GM19467 (cell line): ENCODE data around the gene PLXNA4.

Source experiments
- ATAC-seq: cut with Tn5 transposase; IDR thresholded peaks from one replicate; pipeline ENCODE4 v1.9.1; 2021; ENCODE audit warnings: mild to moderate bottlenecking, moderate library complexity; ENCODE audit not compliant: unreplicated experiment

Gene PLXNA4

DNA sequence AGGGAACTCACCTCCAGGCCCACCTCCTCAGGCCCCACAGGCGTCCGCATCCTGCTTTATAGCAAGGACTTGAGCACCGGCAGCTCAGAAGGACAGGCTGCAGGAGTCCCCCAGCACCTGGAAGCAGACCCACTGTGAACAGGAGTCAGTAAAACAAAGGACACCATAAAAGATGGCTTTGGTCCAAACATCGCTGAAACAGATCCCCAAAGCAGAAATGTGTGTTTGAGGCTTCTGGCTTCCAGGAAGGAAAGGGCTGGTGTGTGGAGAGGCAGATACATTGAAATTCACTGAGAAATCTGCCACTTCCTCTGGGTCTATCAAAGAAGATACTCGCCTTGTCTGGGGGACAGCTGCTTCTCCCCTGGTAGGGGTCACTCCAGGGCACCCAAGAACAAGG, 286.2 kb downstream of the PLXNA4 start:
- no peak for ATAC-seq

DNA sequence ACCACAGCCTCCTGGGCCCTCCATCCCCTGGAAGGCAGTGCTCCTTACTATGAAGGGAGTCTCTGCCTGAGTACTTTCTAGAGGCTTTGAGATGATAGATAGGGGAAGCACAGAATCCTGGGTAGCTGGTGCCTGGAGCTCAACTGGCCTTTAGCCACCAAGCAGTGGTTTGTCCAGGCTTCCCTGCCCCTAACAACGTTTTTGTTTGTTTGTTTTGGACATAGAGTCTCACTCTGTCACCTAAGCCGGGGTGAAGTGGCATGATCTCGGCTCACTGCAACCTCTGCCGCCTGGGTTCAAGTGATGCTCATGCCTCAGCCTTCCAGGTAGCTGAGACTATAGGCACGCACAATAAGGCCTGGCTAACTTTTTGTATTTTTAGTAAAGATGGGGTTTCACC, 289.4 kb downstream of the PLXNA4 start:
- no peak for ATAC-seq

DNA sequence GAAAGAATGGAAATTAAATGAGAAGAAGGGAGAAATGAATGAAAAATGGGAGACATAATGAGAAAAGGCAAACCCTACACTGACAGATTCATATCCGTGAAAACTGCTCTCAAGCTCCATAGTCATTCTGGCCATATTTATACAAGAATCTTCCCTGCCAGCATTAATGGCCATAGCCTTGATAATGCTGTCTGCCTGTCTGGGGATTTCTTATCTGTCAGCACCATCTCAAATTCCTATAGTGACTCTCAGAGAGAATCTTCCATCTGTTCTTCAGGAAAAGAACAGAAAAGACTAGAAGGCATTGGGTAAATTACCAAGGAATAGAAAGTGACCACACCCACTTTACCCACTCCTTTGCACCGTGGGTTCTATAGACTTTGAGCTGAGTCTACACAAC, 295.9 kb downstream of the PLXNA4 start:
- no peak for ATAC-seq

DNA sequence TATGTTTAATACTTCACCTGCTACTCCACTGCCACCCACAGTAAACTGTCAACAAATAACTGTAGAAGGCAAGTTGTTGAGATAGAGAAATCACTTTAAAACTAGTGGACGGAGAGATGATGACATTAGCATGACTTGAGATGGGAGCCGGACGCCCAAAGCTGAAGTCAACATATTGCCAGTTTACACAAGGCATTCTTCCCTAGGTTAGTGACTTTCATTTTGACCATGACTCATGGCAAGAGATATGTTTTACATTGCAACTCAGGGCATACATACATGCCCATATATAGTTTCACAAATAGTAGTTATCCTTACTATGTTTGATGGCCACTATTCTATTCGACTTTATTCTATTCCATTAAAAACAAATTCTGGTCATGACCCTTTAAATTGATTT, 296.6 kb downstream of the PLXNA4 start:
- ATAC-seq, result no peak

DNA sequence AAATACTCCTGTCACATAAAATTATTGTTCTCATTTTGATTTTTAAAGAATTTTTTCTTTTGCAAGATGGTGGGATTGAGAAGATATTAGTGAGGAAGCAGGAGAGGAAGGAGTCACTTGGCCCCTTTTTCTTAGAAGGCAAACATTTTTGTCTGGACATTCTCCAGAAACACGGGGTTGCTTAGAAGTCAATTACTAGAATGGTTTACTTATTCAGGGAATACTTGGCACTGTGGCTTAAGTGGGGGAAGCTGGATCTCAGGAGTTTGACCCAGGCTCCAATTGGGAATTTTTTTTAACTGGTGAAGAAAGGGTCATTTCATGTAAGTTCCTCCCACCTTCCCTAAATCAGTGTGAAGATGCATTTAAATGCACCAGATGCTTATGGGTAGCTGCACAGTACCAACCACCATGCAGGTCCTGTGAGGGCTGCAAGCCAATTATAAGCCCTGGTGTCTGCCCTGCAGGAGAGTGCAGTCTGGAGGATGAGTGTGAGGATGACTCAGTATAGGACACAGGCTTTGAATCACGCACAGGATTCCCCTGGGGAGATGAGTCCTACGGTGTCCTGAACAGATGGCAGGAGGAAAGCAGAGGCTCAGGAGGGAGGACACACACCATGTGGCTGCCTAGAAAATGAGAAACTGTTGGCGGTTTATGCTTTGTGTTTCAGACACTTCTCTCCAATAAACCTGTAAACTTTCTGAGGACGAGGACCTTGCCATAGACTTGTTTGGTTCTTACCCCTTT, 299.1 kb downstream of the PLXNA4 start:
- ATAC-seq, result no peak

DNA sequence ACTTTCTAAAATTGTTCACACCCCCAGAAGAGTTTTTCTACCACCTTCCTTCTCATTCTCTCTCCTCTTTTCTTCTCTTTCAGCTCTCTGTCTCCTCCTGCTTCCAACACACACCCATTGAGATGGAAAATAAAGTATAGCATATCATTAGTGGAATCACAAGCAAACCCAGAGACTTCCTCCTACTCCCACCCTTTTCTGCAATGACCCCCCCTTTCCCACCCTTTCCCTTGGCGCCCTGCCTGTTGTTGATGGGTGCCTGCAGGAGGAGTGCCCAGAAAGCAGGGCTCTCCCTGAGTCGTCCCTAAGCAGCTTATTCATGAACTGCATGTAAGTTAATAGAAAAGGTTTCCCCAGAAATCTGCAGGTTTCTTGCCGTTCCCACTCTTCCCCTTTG, 300.0 kb downstream of the PLXNA4 start:
- ATAC-seq, result no peak

DNA sequence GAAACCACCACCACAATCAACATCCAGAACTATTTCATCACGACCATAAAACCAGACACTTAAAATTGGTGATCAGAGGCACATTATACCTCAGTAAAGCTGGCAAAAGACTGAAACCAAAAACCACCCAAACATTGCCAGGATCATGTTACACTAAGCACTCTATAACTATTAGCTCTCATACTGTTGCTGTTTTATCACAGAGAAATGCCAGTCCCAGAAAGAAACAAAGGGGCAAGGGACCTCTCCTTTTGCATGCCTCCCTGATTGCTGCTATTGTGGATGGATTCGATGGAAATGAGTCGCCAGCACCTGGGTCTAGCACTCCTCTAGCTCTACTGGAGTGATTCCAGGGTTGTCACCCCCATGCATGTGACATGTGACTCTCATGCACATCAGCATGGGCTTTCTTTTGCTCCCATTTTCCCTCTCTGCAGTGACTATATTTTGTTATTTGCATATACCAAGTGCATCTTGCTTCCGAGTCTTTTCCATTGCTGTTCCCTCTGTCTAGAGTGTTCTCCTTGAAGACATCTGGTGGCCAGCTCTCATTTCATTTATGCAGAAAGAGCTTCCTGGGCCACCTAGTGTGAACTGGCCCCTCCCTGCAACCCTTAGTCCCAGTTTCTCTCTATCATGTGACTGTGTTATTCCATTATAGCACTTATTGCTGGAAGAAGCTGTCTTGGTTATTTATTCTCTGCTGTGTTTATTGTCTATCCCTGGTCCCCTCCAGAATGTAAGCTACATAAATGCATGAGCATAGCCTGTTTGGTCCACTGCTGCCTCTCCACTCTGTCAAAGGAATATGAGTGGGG, 300.6 kb downstream of the PLXNA4 start:
- no peak for ATAC-seq

DNA sequence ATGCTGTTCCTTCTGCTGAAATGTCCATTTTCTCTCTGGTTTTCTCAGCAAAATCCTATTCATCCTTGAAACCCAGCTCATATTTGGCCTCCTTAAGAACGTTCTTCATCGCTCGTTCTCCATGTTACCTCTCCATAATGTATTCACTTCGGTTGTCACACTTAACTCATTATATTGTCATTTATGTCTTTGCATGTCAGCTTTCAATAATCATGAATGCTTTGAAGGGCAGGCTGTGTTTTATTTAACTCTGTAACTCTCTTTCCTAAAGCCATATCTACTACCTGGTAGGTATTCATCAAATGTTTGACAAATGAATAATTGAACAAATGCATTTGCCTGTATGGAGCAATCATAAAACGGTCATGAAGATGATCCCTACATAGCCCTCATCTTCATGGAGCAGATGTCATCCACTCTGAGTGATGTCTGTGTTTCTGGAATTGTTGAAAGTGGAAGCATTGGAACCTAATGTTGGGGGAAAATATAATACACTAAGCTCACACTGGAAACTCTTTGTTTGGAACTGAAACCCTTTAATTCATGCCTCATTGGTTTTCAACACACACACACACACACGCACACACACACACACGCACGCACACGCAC, 303.4 kb downstream of the PLXNA4 start:
- no peak for ATAC-seq

DNA sequence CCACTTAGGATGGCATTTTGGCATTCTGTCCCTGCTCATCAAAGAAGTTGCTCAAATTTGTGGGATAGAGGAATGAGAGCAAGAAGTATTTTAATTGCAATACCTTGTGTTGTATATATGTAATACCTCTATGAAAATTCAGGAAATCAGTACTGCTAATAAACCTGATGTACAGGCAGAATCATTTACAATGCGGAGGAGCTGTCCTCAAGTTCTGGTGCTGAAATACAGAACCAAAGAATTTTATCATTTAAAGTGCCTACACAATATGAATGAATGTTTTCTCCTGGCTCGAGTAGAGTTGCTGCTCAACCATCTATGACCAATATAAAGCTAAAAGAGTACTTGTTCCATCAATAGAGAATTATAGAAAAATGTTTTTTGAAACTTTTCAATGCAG, 305.8 kb downstream of the PLXNA4 start:
- ATAC-seq, result no peak

DNA sequence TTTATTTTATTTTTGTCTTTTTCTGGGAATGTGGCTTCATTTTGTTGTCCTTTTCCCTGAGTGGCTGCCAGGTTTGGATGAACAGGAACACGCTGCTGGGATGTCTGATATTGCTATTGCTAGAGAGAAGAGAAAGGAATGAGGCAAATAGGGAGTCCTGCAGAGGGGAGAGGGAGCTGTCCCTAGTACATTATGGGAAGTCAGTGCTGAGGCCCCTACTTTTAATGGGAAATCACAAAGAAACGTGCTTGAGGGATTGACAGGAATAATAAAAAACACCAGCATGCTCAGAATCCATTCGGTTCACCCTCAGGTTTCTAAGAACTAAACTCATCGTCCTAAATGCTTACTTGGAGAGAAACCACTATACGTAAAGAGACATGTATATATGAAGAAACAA, 306.6 kb downstream of the PLXNA4 start:
- ATAC-seq, result no peak

DNA sequence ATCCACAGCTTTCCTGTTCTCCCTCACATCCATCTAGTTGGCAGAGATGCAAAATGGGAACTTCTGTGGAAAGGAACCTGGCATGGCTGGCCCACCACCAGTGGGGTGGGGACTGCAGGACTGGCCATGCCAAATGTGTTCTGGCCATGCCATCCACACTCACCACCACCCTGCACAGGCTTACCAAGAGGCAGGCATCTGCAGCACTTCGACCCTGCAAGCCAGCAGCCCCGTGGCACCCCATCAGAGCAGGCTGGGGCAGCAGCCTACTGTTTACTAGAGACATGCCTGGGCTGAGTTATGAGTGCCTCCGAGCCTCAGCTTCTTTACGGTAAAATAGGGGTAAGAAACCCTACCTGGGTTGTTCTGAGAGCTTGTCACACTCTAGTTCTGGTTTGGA, 313.1 kb downstream of the PLXNA4 start:
- no peak for ATAC-seq

DNA sequence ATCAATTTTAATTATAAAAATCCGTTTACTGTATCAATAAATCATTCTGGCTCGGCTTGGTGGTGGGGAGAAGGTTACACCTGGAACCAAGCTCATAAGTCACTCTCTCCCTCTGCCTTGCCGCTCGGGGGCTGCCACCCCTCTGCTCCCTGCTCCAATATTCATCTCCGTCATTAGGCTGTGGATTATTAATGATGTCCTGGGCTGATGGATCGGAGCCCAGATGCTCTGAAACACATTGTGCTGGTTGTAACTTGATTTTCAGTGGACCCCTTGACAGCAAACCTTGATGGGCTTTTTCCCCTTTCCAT, 314.2 kb downstream of the PLXNA4 start:
- ATAC-seq, result no peak

DNA sequence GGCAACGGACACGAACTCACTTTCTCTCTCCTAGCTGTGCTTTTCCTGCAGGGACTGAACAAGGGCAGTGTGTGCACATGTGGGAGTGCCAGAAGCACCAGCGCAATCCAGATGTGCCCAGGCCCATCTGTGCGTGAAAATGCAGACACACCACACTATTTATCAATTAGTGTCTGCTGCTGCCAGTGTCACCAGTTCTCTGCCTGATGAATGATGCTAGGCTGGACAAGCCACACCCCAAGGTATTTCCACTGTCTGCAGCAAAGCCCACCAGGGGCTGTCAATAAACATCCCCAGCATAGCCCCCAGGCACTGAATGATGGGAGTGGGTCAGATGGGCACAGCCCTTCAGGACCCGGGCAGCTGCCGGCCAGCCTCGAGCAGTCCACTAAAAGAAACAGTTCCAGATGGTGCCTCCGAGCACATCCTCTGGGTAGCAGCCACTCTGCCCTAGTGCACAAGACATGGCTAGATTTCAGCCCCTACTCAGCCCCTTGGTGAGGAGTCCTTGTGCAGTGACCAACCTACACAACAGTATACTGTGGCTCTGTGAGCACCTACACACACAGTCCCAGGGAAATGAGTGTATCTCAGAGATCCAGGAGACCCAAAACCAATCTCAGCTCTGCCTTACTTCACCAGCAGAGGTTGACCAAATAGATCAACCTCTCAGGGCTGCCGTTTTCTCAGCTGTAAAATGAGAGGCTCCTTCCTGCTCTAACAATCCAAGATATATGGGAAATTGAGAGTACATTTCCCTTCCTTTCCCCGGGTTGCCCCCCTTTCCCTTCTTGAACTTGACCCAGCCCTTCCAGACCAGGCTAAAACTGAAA, 314.7 kb downstream of the PLXNA4 start:
- no peak for ATAC-seq

DNA sequence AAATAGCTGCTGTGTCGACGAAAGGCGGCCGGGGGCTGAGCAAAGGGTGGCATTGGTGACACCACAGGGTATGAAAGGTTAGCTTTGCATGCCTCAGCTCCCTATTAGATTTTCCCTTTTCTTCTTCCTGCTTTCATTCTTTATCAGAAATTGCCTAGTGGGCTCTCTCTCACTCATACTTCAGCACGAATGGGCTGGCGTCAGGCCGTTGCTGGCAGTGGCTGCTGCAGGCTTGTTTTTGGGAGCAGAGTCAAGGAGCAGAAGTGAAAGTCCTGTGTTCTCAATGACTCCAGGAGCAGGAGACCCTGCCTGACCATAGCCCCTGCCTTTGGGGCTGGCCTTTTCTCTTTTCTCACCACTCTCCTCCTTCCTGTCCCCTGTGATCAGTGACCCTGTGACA, 318.0 kb downstream of the PLXNA4 start:
- no peak for ATAC-seq

DNA sequence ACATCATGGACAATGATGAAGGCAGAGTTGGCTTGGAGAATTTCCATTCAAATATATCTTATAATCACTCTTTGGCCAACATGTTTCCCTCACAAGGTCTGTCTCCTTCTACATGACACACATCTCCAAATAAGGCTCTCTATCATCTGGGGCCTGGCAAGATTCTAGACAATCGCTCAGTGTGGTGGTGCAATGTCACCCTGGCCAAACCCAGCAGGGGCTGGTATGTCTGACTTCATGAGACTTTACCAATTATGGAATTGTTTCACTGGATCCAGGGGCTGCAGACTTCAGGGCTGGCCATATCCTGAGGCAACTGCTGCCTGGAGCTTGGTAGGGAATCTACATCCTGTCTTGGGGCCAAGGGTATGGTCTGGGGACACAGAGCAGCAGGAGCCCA, 319.0 kb downstream of the PLXNA4 start:
- no peak for ATAC-seq

DNA sequence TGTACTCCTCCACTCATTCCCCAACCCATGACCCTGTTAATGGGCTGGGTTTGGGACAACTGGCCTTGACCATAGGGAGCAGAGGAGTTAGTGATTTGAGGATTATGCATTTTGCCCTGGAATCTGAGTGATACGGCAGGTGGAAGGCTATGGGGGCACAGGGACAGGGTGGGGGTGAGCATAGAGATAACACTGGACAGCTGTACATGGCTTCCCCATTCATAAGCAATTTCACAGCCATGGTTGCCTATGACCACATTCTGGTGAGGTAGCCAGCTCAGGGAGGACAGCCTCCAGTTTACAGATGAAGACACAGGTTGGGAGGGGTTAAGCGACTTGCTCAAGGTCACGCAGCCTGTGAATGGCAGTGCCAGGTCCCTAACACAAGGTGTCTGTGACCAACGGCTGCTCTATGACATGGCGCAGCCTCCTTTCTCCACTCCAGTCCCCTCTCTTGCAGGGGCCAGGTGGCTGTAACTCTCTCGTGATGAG, 319.5 kb downstream of the PLXNA4 start:
- ATAC-seq, result no peak

DNA sequence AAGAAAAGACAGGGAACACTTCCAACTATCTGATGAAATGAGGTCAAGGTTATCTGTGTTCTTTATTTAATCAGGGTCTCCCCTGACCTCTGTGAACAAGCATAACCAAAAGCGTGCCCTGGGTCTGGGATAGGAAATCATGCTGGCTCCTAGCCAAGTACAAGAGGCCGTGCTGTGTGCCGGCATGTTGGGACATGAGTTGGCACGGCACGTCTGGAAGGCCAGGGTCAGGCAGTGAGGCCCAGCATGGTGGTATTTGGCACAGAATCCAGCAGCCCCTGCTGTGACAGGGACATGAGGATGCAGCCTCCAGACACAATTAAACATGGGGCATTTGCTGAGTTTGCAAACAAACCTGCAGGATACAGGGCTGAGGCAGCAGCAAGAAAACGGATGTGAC, 320.4 kb downstream of the PLXNA4 start:
- ATAC-seq, result no peak

DNA sequence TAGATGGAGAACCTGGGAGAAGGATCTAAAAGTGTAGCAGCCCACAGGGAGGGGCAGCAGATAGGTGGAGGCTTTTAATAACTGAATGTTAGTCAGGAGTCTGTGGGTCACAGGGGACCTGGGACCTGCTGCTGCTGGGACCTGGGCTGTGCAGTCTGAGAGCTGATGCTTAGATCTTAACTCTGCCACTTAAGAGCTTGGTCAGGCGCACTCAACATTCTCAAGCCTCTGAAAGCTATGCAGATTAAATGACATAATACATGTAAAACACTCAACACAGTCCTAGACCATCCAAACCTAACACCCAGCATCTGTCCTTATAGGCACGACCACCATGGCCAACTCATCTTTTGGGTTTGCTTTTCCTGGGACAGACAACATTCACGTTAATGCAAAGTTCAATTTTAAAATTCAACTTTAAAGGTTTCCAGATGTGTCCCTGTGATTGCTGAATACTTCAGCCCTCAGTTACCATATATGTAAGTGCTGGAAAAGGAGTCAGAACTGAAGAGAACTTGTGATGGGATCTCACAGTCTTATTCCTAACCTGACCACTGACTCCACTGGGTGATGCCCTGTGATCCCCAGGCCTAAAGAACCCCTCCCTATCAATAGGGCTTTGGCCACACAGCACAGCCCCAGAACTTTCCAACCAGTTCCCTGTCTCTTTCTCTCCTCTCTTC, 321.0 kb downstream of the PLXNA4 start:
- no peak for ATAC-seq

DNA sequence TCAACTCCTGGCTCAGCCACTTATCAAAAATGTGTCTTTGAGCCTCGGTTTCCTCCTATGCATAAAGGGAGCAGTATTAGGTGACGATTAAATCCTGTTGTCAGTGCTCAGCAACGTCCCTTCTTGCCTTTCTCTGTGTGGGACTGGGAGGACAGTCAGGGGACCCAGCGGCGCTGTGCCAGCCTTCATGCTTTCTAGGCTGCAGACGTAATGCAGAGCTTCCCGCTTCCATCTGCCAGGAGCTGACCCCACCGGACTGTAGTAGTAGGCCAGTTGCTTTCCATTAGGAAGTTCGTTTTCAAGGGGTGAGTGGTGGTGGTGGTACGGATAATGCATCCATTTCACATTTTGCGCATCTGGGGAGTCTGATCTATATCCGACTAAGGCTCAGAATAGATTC, 321.8 kb downstream of the PLXNA4 start:
- no peak for ATAC-seq

DNA sequence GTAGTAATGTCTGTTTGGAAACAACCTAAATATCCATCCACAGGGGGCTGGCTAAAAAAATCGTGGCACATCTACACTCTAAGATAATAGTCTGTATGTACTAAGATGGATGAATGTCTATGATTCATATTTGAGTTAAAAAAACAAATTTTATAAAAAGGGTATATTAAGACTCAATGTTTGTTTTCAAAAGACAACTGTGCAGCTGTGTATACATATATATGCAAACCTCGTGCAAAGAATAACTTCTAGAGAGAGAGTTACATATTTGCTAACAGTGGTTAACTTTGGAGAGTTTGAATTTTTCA, 323.5 kb downstream of the PLXNA4 start:
- no peak for ATAC-seq

DNA sequence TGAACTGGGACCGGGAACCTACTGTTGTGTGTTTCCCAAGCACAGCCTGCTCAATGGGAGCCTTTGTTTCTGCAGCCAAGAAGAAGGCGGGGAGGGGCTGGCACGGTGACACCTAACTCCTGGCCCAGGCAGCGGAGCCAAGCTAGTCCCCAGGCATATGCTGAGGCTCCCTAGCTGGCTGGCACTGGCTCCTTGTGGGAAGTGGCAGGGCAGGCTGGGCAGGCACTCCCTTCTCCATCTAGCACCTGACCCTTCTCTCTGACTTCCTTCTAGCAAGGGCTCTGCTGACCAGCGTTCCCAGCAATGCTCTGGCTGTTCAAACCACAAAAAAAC, 325.0 kb downstream of the PLXNA4 start:
- ATAC-seq, result no peak
